HepG2 (cell line): ENCODE data around the gene NT5C1B. TPM values are rescaled to one million over a fixed set of nuclear protein-coding genes. Genes with fewer than 3 reads are reported as not detected.

Experiments
- ATAC-seq: fragments of 200-7000 bp; cut with Tn5 transposase; 3 replicates; pipeline ENCODE4 v1.9.1; 2020; ENCODE audit warnings: mild to moderate bottlenecking, moderate library complexity
- BruUV-seq: library from RNA; stranded (reverse); fragments of 400-500 nt; replicated peaks from 2 replicates; lab custom pipeline; 2021; lab: Mats Ljungman, UMichigan
- CTCF ChIA-PET: fragments of 300-600 bp; formaldehyde crosslinking; extraction: SDS; loops from one replicate; lab custom pipeline; 2021; ENCODE audit warnings: low total read pairs, inconsistent platforms, low intra/inter-chr PET ratio; lab: Yijun Ruan, JAX
- POLR2A ChIA-PET: fragments of 350-600 bp; sonication (Branson Sonifier 250); formaldehyde crosslinking; loops from one replicate; lab custom pipeline; 2020; ENCODE audit warnings: antibody characterized with exemption, inconsistent platforms; lab: Yijun Ruan, JAX
- DNase-seq: peaks from one replicate; pipeline ENCODE4 v3.0.0-alpha.2; 2015; ENCODE audit warnings: low spot score
- FAIRE-seq: peaks from 3 replicates; lab custom pipeline; 2011; peaks lifted over from hg19 to GRCh38; lab: Jason Lieb, UNC
- H2AFZ ChIP-seq: one replicate; pipeline ENCODE4 v1.6.1; 2011; ENCODE audit warnings: low read length, inconsistent platforms
- H3K27ac ChIP-seq: fragments of 300-600 bp; 3 replicates; pipeline ENCODE4 v1.8.0; 2011; ENCODE audit warnings: mixed run types, mild to moderate bottlenecking, mixed read lengths, low read length, inconsistent platforms; ENCODE audit not compliant: insufficient read depth; ENCODE audit errors: extremely low read length
- H3K27me3 ChIP-seq, 2 experiments: fragments of 200-600 bp in 1 of 2; 2 replicates in 1 of 2; 3 replicates in 1 of 2; pipeline versions ENCODE4 v1.6.0 to v1.8.0; 2011; ENCODE audit warnings: low read length in 2 of 2, mild to moderate bottlenecking in 2 of 2, moderate library complexity in 2 of 2, inconsistent platforms in 1 of 2; ENCODE audit not compliant: insufficient read depth in 2 of 2, control insufficient read depth in 1 of 2
- H3K36me3 ChIP-seq, 2 experiments: fragments of 200-600 bp in 1 of 2; replicated peaks in 1 of 2; 2 replicates in 1 of 2; 3 replicates in 1 of 2; pipeline versions ENCODE4 v1.5.1 to v1.8.0; 2011; ENCODE audit warnings: low read length in 2 of 2, inconsistent platforms in 1 of 2; ENCODE audit not compliant: insufficient read depth in 2 of 2, control insufficient read depth in 1 of 2
- H3K4me1 ChIP-seq: 2 replicates; pipeline ENCODE4 v1.5.1; 2012; ENCODE audit warnings: low read length, inconsistent platforms; ENCODE audit not compliant: insufficient read depth
- H3K4me2 ChIP-seq: 2 replicates; pipeline ENCODE4 v1.6.0; 2011; ENCODE audit warnings: low read depth, low read length, inconsistent platforms
- H3K4me3 ChIP-seq, 3 experiments: fragments of 200-600 bp in 1 of 3; sonication (generic), shearing (Covaris generic) in 1 of 3; replicated peaks in 1 of 3; 2 replicates each; pipeline ENCODE4 v1.5.1; 2011 to 2016; ENCODE audit warnings: low read length in 3 of 3, inconsistent platforms in 2 of 3, low read depth in 2 of 3, mild to moderate bottlenecking in 2 of 3, control low read depth in 1 of 3, mixed read lengths in 1 of 3; ENCODE audit not compliant: insufficient read depth in 1 of 3
- H3K79me2 ChIP-seq: one replicate; pipeline ENCODE4 v1.6.1; 2011; ENCODE audit warnings: low read length, inconsistent platforms; ENCODE audit not compliant: insufficient read depth
- H3K9ac ChIP-seq: 2 replicates; pipeline ENCODE4 v1.6.0; 2011; ENCODE audit warnings: mild to moderate bottlenecking, low read depth, low read length, inconsistent platforms; ENCODE audit not compliant: insufficient read depth
- H3K9me3 ChIP-seq: 2 replicates; pipeline ENCODE4 v1.5.1; 2012; ENCODE audit warnings: mild to moderate bottlenecking, low read length
- H4K20me1 ChIP-seq: 2 replicates; pipeline ENCODE4 v1.6.0; 2011; ENCODE audit warnings: inconsistent platforms, mild to moderate bottlenecking, low read length, moderate library complexity; ENCODE audit not compliant: insufficient read depth
- ATM ChIP-seq: fragments of 450-650 bp; IDR thresholded peaks from 2 replicates; pipeline ENCODE4 v1.7.1; 2017; ENCODE audit warnings: mild to moderate bottlenecking, borderline replicate concordance
- ATRX ChIP-seq: sonication (generic); formaldehyde crosslinking; IDR thresholded peaks from 2 replicates; pipeline ENCODE4 v1.4.0; 2020; ENCODE audit warnings: missing genetic modification reagents, borderline replicate concordance
- CBX2 ChIP-seq, 2 experiments: fragments of 200-600 bp in 1 of 2; sonication (generic); formaldehyde crosslinking in 1 of 2; IDR thresholded peaks; 2 replicates each; pipeline versions ENCODE4 v1.7.0 to v1.8.1; 2018 to 2022; ENCODE audit warnings: low read depth in 2 of 2, low read length in 1 of 2, mild to moderate bottlenecking in 1 of 2, missing genetic modification reagents in 1 of 2
- CC2D1A ChIP-seq: sonication (generic); formaldehyde crosslinking; IDR thresholded peaks from 2 replicates; pipeline ENCODE4 v1.8.1; 2023; ENCODE audit warnings: mild to moderate bottlenecking, missing genetic modification reagents
- HCFC1 ChIP-seq: fragments of 150-350 bp; IDR thresholded peaks from 2 replicates; pipeline ENCODE4 v1.6.1; 2014; ENCODE audit warnings: low read depth, low read length
- MED13 ChIP-seq: sonication (generic); formaldehyde crosslinking; IDR thresholded peaks from 2 replicates; pipeline ENCODE4 v1.5.0; 2020; ENCODE audit warnings: missing genetic modification reagents
- NFKBIZ ChIP-seq: IDR thresholded peaks from 2 replicates; pipeline ENCODE4 v1.6.1; 2018; ENCODE audit warnings: missing genetic modification reagents, missing compliant biosample characterization
- PAF1 ChIP-seq: IDR thresholded peaks from 2 replicates; pipeline ENCODE4 v1.6.1; 2016; ENCODE audit warnings: missing genetic modification reagents, missing compliant biosample characterization
- PHF8 ChIP-seq: sonication (generic); formaldehyde crosslinking; IDR thresholded peaks from 2 replicates; pipeline ENCODE4 v1.5.0; 2020; ENCODE audit warnings: missing genetic modification reagents
- PLSCR1 ChIP-seq: sonication (generic); formaldehyde crosslinking; IDR thresholded peaks from 2 replicates; pipeline ENCODE4 v1.5.0; 2020; ENCODE audit warnings: missing genetic modification reagents, mild to moderate bottlenecking, borderline replicate concordance
- SIN3A ChIP-seq: IDR thresholded peaks from 2 replicates; pipeline ENCODE4 v1.6.1; 2011; ENCODE audit warnings: low read depth, mild to moderate bottlenecking, control low read depth, low read length, borderline replicate concordance
- SMC3 ChIP-seq: IDR thresholded peaks from 2 replicates; pipeline ENCODE4 v1.6.1; 2011; ENCODE audit warnings: low read length, improper control_type of control experiment
- ZFP82 ChIP-seq: sonication (generic); formaldehyde crosslinking; IDR thresholded peaks from 2 replicates; pipeline ENCODE4 v1.5.1; 2020; ENCODE audit warnings: mild to moderate bottlenecking, missing genetic modification reagents, borderline replicate concordance
- ZFP91 ChIP-seq: sonication (generic); formaldehyde crosslinking; IDR thresholded peaks from 2 replicates; pipeline ENCODE4 v1.9.0; 2022; ENCODE audit warnings: missing genetic modification reagents, mild to moderate bottlenecking, borderline replicate concordance
- ZNF687 ChIP-seq: sonication (generic); formaldehyde crosslinking; IDR thresholded peaks from 2 replicates; pipeline ENCODE4 v1.5.1; 2020; ENCODE audit warnings: mild to moderate bottlenecking, missing genetic modification reagents, moderate library complexity
- ZNF747 ChIP-seq: sonication (generic); formaldehyde crosslinking; IDR thresholded peaks from 2 replicates; pipeline ENCODE4 v1.8.1; 2023; ENCODE audit warnings: missing genetic modification reagents, mild to moderate bottlenecking, borderline replicate concordance
- ZNF775 ChIP-seq: sonication (generic); formaldehyde crosslinking; IDR thresholded peaks from 2 replicates; pipeline ENCODE4 v1.4.0; 2020; ENCODE audit warnings: missing genetic modification reagents, mild to moderate bottlenecking, moderate library complexity, borderline replicate concordance
- WGBS: methylation state at CpG from one replicate; pipeline ENCODE4 v1.1.6; 2017; ENCODE audit warnings: low lambda C conversion rate; 5-methylcytosine and 5-hydroxymethylcytosine counted together
- in situ Hi-C: cut with HindIII; loops from 2 replicates; pipeline ENCODE4 v1.10.0; 2017; ENCODE audit warnings: low pct_unique_long_range_greater_than_20kb; ENCODE audit not compliant: extremely low pct_ligation_motif_present
- intact Hi-C: fragments of 100-400 bp; cut with micrococcal nuclease; formaldehyde crosslinking; loops from one replicate; pipeline ENCODE4 v1.10.0; 2022; ENCODE audit not compliant: unreplicated experiment
- polyA plus RNA-seq, 8 experiments: library from polyadenylated mRNA; depleted of rRNA in 3 of 8; stranded (reverse) in 7 of 8; unstranded in 1 of 8; fragments of >200 nt; fragmentation: Illumina TruSeq in 4 of 8; extraction: Trizol in 4 of 8; gene quantifications; 2 replicates each; pipeline versions ENCODE4 v1.2.1 to v1.2.3, GENCODE V29; 2011 to 2016; ENCODE audit warnings: low read depth in 4 of 8, missing spikeins in 1 of 8, mixed read lengths in 1 of 8; ENCODE audit not compliant: insufficient read depth in 1 of 8
- total RNA-seq, 5 experiments: library from RNA; depleted of rRNA; stranded (reverse); fragments of >200 nt; fragmentation: Illumina TruSeq; extraction: Trizol; gene quantifications; 2 replicates each; pipeline ENCODE4 v1.2.3, GENCODE V29; 2016; ENCODE audit warnings: low read depth in 1 of 5

The NT5C1B gene
- total and polyA plus RNA-seq, 2 of the 13 experiments (the other 11 are each of a cell fraction or from before 2014, with no cell fraction given): not detected

- TF ChIP-seq ZFP91 (CRISPR knock-in tag): no peak
Measured at GRCh38 chr2:18612133-18612532, 22.8 kb upstream of the NT5C1B start (continued).

GRCh38 chr2:18611604-18612003 lies 22.2 kb upstream of the NT5C1B start:
- 77% methylated on average over 1 of the region's 1 CpG for WGBS
- intact Hi-C loops (no loop called here), in situ Hi-C loops (no loop called here)
- Histone ChIP-seq H3K4me2 (no peak overlapping the region), H3K4me1 (no peaks in the 10 kb centered on the region), H3K36me3 (no peaks in the 10 kb centered on the region), H3K4me3 (no peak overlapping the region), H2AFZ (no peak overlapping the region), H3K27ac (no peak overlapping the region), H3K9ac (no peak overlapping the region), H4K20me1 (no peaks in the 10 kb centered on the region), H3K79me2 (no peaks in the 10 kb centered on the region), H3K27me3 (no peaks in the 10 kb centered on the region), H3K9me3 (no peaks in the 10 kb centered on the region)
- DNase-seq (no peak), FAIRE-seq (no peak), ATAC-seq (no peak; the same call in 2 of the 3 replicates)
- ChIA-PET POLR2A (no interaction called here), CTCF (no interaction called here)
- BruUV-seq: no TSS peak
- TF ChIP-seq HCFC1 (no peak), PAF1 (no peak), ZNF775 (no peak), PLSCR1 (CRISPR knock-in tag) (no peak), MED13 (CRISPR knock-in tag) (no peak), SMC3 (no peak), SIN3A (no peak), CBX2 (IDR thresholded peaks at IDR 0.05; ENCODE audit: low read depth, low read length) (no peak), CBX2 (CRISPR knock-in tag; IDR thresholded peaks at IDR 0.05; ENCODE audit: low read depth) (no peak), ATRX (CRISPR knock-in tag) (no peak), ZNF747 (CRISPR knock-in tag) (no peak), PHF8 (CRISPR knock-in tag) (no peak), ZFP82 (CRISPR knock-in tag) (no peak), ATM (no peak), CC2D1A (no peak), NFKBIZ (CRISPR knock-in tag) (no peak), ZNF687 (no peak)
